Forelimb muscle (tissue), 1 donor: ENCODE measurements around the gene STK32B. TPM values are rescaled to one million over a fixed set of nuclear protein-coding genes. Genes with fewer than 3 reads are reported as not detected.
"Not testable (repeated sequence)": the region's sequence is repeated elsewhere in the genome, so short reads cannot be mapped to it uniquely, and the experiment has no call there.

Experiments
- DNase-seq: peaks from one replicate; pipeline ENCODE4 v3.0.0-alpha.2; 2013; ENCODE audit warnings: low read depth
- polyA plus RNA-seq: library from polyadenylated mRNA; unstranded; fragments of 120-200 nt; gene quantifications from one replicate; pipeline ENCODE4 v1.2.1, GENCODE V29; 2013; ENCODE audit not compliant: insufficient read length

STK32B gene
- polyA plus RNA-seq, 1 donor = 5.4 TPM

DNA sequence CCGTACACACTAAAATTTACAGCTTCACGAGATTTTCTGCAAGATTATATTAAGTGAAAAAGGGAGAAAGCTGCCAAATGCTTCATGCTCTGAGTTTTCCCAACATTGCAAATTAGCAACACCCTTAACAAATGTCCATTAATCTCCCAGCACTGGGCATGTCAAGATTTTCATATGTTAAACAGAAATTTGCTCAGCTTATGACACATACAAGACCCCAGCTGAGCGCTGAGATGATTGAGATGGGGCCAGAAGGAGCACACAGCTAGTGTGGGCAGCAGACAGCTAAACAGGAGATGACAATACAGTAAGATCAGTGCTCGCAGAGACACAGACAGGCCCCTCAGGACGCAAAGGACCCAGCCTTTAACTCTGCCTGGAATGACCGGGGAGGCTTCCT, 208.8 kb downstream of the STK32B start:
- no peak for DNase-seq

DNA sequence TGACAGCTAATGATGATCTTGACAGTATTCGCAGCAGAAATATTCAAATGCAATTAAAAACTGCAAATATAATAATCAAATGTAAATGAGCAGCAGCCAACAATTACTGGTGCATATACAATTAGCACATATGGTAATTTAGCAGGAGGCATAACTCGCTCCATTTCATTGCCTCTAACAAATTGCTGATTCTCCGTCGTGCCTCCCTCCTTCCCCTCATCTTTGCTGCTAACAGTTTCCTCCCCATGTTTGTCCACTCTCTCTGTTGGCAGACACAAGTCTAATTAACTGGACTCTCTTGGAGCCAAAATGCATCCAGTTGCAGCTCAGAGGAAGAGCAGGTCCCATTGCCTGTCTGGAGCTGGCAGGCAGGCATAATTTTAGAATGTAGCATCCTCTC, 210.6 kb downstream of the STK32B start:
- DNase-seq = no peak

DNA sequence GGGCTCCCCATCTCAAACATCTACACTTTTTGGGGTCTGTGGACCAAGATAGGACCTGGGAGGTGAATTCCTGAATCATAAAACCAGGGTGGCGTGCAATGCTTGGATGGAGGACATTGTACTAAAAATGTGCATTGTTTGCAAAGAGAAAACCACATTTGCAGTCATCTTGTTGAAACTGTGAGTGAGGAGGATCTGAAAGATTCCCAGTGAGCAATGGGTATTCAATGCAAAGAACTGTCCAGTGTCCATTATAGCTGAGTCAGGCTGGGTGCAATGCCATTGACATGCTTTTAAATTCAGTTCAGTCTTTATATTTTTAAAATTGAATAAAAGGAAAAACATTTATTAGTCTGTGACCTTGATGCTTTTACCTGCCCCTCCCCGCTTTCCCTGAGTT, 215.7 kb downstream of the STK32B start:
- DNase-seq = no peak

DNA sequence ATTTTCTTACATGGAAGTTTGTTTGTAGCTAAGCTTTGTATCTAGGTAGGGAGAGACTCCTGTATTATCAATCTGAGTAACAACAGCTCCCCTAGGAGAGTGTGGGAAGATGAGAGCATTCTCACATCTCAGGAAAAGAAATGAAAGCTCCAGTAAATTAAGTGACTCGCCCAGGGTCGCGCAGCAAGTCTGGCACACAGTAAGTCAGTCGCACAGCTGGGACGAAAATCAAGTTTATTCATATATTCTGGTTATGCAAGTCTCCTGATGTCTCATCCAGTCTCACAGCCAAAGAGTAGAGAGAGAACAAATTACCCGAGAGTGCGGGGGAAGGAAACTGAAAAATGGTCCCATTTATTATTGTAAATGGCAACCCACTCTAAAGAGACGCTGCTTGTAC, 216.1 kb downstream of the STK32B start:
- no peak for DNase-seq

DNA sequence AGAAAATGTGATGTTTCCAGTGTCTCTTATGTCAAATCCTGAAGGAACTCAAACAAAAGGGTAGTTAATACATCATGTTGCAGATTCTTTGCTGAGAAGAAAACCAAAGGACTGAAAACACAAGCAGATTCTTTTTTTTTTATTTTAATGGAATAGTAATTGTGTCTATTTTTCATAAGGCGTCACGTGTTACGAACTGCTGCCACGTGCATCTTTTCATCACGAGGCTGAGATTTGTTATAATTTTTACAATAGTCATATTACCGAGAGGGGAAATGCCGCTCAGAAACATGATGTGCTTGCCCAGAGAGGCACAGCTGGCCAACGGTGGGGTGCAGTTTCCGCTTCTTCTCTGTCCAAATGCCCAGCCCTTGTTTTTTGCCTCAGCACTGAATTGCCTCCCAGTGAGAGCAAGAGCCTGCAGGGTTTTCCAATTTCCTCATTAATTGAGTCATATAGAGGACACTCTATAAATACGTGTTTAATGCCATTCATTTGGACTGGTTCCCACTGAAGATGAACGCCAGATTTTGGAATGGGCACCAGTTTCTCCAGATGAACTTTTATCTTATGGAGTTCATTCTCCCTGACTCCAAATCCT, 225.3 kb downstream of the STK32B start:
- no peak for DNase-seq

DNA sequence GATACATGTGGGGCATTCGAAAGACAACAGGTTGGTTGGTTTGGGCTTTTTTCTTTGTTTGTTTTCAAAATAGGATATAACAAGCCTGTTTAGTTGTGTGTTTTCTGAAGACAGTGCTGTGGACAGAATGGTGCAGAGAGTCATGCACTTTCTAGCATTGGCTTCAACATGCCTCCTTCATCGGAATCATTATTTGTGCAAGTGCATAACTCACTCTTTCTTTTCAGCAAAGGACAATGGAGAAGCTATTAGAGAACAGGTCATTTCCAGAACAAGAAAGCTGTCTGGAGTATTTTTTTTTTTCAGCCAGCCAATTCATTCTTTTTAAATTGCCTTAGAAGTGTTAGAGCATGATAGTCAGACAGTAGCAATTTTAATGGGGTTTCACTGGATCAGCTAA, 225.8 kb downstream of the STK32B start:
- DNase-seq = no peak

DNA sequence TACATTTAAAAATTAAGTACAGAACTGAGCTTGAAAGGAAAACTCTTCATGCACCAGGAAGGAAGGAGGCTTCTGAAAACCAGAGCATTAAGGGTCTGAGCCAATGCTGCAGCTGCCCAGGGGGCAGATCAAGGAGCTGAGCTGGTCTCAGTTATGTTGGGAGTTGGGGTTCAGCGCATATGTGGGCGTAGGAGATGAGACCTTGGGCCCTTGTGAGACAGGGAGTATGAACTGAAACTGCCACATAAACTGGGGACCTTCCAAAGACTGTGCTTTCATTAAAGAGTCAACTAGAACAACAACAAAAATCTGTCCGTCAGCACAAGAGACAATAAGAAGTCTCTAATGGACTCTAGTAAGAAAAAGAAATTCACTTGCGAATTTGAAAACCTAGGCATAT, 226.9 kb downstream of the STK32B start:
- no peak for DNase-seq

DNA sequence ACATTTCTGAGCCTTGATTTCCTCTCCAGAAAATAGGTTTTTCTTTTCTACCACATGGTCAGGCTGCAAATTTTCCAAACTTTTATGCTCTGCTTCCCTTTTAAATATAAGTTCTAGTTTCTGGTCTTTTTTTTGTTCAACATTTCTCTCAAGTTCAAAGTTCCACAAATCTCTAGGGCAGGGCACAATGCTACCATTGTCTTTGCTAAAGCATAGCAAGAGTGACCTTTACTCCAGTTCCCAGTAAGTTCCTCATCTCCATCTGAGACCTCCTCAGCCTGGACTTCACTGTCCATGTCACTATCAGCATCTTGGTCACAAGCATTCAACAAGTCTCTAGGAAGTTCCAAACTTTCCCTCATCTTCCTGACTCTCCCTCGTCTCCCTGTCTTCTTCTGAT, 228.8 kb downstream of the STK32B start:
- DNase-seq = not testable (repeated sequence)

DNA sequence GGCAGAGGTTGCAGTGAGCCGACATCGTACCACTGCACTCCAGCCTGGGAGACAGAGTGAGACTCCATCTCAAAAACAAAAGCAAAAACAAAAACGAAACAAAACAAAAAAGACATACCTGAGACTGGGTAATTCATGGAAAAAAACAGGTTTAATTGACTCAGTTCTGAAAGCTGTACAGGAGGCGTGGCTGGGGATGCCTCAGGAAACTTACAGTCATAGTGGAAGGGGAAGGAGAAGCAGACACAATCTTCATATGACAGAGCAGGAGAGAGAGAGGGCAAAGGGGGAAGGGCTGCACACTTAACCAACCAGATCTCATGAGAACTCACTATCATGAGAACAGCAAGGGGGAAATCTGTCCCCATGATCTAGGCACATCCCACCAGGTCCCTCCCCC, 229.5 kb downstream of the STK32B start:
- DNase-seq = no peak

DNA sequence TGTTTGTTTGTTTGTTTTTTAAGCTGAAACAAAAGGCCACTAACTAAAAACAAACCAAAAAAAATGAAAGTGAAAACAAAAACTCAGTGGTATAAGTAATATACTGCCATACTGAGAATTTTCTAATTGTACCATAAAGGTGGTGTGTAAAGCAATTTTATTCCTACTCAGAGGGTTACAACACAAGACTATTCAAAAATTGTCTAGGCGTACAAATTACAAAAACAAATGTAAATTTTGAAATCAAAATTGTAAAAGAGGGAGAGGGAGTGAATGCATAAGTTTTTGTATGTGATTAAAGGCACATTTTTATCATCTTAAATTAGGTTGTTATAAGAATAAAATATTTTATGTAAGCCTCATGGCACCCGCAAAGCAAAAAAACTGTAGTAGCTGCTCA, 232.6 kb downstream of the STK32B start:
- no peak for DNase-seq

DNA sequence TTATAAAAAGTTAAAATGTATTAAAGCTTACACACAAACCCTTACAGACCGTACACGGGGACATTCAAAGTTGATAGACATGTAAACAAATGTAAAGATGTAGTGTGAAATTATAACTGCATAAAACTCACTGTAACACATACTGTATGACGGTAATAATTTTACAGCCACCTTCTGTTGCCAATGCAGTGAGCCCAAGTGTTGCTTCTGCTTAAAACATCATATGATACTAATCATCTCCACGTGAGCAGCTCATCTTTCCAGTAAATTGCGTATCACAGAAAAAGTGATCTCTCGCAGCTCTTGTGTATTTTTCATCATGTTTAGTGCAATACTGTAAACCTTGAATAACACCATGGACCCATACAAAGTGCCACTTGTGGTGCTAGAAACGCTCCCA, 233.2 kb downstream of the STK32B start:
- DNase-seq = no peak

DNA sequence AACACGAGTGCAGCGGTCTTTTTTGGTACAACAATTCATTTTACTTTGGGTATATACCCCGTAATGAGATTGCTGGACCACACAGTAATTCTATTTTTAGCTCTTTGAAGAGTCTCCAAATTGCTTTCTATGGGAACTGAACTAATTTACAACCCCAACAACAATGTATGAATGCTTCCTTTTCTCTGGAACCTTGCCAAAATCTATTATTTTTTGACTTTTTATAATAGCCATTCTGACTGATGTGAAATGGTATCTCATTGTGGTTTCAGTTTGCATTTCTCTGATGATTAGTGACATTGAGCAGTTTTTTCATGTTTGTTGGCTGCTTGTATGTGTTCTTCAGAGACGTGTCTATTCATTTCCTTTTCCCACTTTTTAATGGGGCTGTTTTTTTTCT, 240.8 kb downstream of the STK32B start:
- DNase-seq = no peak

DNA sequence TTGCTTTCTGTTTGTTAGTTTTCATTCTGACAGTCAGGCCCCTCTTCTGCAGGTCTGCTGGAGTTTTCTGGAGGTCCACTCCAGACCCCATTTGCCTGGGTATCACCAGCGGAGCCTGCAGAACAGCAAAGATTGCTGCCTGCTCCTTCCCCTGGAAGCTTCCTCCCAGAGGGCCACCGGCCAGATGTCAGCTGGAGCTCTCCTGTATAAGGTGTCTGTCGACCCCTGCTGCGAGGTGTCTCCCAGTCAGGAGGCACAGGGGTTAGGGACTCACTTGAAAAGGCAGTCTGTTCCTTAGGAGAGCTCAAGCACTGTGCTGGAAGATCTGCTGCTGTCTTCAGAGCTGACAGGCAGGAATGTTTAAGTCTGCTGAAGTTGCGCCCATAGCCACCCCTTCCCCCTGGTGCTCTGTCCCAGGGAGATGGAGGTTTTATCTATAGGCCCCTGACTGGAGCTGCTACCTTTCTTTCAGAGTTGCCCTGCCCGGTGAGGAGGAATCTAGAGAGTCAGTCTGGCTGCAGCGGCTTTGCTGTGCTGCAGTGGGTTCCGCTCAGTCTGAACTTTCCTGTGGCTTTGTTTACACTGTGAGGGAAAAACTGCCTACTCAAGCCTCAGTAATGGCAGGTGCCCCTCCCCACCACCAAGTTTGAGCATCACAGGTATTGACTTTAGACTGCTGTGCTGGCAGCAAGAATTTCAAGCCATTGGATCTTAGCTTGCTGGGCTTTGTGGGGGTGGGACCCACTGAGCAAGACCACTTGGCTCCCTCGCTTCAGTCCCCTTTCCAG, 246.9 kb downstream of the STK32B start:
- DNase-seq = not testable (repeated sequence)

DNA sequence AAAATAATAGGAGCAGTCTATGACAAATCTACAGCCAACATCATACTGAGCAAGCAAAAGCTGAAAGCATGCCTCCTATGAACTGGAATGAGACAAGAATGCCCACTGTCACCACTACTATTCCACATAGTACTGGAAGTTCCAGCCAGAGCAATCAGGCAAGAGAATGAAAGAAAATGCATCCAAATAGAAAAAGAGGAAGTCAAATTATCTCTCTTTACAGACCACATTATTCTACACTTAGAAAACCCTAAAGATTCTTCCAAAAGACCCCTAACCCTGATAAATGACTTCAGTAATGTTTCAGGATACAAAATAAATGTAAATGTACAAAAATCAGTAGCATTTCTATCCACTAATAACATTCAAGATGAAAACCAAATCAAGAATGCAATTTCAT, 249.0 kb downstream of the STK32B start:
- no peak for DNase-seq

DNA sequence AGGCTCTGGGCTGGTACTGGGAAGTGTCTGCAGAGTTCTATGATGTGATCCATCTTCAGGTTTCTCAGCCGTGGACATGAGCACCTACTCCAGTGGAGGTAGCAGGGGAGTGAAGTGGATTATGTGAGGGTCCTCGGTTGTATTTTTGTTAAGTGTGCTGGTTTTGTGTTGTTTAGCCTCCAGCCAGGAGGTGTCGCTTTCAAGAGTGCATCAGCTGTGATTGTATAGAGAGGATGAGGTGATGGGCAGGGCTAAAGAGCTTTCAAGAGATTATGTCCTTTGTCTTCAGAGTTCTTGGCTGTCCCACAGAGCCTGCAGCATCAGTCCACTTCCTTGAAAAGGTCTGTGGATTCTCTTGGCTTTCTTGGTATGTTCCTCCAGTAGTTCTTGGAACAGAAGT, 256.6 kb downstream of the STK32B start:
- DNase-seq = no peak

DNA sequence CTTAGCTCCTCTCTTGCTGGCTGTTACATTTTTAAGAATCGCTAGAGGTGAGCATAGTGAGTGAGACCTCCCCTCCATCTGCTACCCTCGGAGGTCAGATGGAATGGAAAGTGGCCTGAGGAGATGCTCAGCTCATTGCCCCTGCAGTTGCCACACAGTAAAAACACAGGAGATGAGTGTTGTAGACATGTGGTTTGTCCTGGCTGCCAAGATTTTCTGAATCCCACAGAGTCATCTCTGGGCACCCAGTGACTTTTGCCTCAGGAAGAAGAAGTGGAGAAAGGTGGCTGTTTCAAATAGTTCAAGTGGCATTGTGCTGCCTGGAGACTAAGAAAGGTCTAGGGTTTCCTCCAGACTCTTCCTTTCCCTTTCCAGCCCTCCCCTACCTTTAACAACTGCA, 271.0 kb downstream of the STK32B start:
- DNase-seq = no peak

DNA sequence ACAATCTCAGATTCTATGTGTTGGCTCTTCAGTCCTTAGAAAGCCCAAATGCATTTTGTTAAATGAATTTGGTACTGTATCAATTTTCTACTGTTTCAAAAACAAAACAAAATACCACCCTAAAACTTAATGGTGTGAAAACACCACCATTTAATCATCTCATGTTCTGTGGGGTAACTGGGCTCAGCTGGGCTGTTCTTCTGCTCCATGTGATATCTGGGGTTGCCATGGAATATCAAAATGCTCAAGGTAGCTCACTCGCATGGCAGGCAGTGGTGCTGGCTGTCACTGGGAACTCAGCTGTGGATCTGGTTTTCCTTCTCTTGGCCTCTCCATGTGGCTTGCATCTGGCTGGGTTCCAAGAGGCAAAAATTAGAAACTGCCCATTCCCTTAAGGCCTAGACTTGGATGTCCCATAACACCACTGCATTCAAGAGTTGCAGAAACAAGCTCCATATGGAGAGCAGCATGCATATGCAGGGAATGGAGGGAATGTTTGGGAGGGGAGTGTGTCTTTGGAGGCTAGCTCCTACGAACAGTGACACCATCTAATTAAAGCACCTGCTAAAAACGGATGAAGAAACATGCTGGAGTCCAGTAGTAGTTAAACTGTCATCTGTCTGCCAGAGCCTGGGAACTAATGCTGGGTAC, 279.2 kb downstream of the STK32B start:
- no peak for DNase-seq

DNA sequence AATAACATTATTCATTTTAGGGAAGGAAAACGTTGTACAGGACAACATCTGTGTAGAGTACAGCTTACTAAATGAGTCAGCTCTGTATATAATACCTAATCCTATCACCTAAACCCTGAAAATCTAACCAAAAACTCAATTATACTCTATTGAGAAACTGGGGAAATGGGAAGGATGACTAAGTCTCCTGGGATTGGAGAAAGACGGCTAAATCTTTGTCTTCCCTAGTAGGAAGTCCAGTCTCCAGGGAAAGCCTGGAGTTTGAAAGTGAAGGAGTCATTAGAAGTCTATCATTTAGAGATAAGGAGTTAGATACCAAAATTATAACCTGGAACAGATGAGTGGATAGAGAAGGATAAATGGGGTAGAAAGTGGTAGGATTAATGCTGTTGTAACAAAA, 286.5 kb downstream of the STK32B start:
- DNase-seq = no peak

DNA sequence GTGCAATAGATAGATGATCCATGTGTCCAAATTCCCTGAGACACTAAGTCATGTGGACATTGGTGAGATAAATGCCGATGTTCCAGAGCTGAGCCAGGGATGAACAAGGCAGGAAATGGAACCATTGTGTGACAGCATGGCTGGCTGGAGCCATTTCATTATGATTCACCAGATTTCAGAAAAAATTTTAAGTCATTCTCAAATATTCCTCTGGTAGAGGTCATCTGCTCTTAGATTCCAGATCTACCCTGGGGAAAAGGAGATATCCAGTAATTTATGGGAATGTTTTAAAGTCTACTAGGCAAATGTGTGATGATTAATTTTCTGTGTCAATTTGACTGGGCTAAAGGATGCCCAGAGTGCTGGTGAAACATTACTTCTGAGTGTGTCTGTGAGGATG, 287.3 kb downstream of the STK32B start:
- no peak for DNase-seq

DNA sequence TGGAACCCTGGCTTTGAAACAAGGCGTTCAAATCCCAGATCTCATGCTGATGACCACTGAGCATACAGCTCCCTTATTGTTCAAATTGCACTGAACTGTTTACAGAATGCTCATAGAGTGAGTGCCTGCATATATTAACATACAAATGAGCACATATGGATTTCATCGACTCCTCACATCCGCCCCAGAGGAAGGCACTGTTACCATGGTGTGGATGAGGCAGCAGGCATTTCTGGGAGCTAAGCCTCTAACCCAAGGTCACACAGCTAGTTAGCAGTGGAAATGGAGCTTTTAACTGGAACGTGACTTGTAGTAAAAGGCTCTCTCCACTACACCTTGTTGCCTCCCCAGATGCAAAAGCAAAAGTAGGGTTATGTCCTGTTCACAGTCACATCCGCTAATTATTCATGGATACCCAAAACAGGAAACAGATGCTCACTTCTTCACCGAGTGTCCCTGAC, 289.7 kb downstream of the STK32B start:
- no peak for DNase-seq

DNA sequence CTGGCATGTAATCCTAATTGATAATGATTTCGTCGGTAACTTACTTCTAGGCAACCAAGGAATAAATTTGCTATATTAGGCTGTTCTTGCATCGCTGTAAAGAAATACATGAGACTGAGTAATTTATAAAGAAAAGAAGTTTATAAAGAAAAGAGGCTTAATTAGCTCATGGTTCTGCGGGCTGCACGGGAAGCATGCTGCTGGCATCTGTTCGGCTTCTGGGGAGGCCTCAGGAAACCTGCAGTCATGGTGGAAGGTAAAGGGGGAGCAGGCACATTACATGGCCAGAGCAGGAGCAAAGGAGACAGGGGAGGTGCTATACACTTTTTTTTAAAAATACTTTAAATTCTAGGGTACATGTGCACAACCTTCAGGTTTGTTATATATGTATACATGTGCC, 290.2 kb downstream of the STK32B start:
- no peak for DNase-seq

DNA sequence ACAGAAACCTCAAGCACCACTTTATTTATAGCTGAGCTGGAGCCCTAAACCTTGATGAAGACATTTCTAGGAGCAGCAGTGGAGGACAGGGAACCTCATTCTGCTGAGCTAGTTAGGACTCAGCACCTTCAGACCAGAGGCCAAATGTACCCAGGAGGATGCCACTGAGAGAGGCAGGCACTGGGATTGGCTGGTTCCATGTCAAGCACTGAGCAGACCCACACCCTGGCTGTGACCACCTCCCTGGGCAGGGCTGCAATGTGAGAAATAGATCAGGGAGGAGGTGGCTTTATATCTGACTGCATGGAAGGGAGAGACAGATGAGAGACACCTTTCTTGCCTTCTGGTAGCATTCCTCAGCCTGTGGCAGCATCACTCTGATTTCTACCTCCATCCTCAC, 304.6 kb downstream of the STK32B start:
- DNase-seq = no peak

DNA sequence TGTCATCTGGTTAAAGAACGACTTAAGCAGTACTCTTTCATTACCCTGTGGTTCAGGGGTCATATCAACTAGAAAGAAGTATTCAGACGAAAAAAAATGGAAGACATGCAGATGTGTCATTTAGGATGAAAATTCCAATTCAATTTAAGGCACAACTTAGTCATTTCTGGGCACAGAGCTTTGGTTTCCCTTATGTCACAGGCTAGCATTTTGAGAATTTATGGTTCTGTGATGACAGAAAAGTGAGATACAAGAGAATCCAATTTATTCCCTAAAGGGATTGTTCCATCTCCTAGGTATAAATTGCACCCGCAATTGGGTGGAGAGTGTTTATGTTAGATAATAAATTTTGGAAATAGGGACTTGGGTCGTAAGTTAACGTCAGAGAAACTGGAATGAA, 306.6 kb downstream of the STK32B start:
- DNase-seq = no peak
